HL-60/S4 (cell line): ENCODE results near the gene SLC13A4.
"Not testable (repeated sequence)": the region's sequence is repeated elsewhere in the genome, so short reads cannot be mapped to it uniquely, and the experiment has no call there.

ENCODE experiments used
- in situ Hi-C: fragments of 300-500 bp; cut with MboI; formaldehyde crosslinking; loops from 2 replicates; pipeline ENCODE4 v1.14.3; 2022; ENCODE audit warnings: low sequenced_read_pairs

The SLC13A4 gene

DNA sequence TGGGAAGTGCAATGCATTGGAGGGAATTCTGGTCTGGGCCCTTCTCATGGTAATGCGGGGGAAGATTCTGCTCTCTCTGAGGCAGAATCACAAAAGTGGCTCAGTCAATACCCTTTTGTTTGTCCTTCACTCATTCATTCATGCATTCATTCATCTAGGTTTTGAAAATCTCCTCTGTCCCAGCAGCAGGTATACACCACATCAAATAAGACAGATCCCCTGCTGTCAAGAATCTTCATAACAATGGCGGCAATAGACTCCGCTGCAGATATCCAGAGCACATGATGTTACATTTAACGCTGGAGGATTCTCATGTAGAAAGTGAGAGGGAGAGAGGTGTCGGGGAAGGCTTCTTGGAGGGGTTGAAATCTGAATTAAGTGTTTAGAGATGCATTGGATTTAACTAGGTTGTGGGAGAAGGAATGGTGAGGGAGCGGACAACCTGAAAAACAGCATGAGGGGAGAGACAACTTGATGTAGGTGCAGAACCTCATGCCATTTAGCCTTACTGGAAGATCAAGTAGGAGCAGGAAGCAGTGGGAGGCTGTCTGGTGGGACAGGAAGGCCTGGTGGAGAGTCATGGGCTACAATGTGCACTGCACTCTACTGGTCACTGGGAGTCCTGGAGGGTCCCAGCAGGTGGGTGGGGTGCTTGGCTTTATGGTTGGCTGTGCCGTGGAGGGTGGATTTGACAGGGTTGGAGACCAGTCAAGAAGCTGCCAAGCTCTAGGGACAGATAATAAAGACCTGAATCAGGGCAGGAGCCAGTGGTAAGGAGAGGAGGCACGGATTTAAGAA is 25.8 kb upstream of the SLC13A4 start:
- in situ Hi-C loops: no loop called here

DNA sequence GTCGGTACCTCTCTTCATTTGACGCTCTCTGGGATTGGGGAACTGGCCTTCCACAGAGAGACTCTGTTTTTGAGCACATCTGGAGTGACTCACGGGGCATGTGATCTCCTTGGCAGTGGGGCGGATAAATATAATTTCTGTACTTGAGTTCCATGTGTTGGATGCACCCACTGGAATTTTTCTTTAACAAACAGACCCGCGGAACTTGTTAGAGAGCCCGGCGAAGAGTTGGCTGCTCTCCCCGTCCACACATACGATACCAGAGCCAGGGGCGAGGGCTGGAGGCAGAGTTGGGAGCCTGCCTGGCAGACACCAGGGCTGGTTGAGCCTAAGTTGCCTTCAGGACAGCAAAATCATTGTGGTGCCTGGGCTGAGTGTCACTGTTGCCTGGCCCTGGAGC is 20.8 kb upstream of the SLC13A4 start, which contains the start of gene FAM180A:
FAM180A (minus strand) TSS at position 44 of the 400 bp plus-strand sequence. CDS start 233 bp downstream, outside the sequence.
- in situ Hi-C loops: no loop called here

DNA sequence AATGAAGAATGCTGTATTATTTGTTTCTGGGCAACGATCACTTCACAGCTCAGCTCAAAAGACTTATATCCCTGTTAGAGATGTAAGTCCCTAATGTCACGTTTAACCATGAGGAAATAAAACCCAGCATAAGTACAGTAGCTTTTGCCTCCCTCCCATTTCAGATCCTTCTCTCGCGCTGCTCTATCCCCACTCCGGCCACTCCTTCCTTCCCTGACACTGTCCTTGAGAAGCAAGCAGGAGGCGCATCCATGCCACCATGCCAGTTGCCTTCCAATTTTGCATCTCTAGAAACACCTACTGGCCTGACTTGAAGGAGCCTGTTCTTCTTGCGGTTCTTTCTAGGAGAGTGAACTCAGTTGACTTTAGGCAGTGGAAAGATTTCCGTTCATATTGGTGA is 19.4 kb upstream of the SLC13A4 start:
- in situ Hi-C loops: no loop called here

- in situ Hi-C loops: no loop called here
Observed at GRCh38 chr7:135745703-135746312, 17.8 kb upstream of the SLC13A4 start.

DNA sequence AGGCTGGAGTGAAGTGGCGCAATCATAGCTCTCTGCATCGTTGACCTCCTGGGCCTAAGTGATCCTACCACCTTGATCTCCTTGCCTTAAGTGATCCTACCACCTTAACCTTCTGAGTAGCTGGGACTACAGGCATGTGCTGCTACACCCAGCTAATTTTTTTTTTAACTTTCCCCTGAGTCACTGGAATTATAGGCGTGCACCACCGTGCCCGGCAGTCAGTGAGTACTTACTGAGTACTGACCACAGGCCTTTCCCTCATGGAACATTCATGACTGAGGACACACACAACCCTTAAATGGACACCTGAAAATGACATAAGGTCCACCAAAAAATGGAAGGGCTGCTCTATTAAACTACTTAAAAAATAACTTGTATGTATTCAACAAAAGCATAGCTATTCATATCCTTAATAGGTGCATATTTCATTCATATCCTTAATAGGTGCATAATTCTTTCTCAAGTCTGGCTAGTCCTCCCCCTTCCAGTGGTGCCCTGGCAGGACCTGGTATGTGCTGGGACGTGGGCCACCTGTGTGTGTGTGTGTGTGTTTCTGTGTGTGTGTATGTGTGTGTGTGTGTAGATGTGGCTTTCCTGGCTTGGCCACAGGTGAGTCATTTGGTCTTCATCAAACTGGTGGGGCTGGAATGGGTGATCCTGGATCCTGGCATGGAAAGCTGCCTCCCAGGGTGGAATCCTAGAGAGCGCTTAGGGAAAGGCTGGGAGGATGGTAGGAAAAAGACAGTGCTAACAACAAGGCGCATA is 17.1 kb upstream of the SLC13A4 start:
- in situ Hi-C loops: no loop called here

DNA sequence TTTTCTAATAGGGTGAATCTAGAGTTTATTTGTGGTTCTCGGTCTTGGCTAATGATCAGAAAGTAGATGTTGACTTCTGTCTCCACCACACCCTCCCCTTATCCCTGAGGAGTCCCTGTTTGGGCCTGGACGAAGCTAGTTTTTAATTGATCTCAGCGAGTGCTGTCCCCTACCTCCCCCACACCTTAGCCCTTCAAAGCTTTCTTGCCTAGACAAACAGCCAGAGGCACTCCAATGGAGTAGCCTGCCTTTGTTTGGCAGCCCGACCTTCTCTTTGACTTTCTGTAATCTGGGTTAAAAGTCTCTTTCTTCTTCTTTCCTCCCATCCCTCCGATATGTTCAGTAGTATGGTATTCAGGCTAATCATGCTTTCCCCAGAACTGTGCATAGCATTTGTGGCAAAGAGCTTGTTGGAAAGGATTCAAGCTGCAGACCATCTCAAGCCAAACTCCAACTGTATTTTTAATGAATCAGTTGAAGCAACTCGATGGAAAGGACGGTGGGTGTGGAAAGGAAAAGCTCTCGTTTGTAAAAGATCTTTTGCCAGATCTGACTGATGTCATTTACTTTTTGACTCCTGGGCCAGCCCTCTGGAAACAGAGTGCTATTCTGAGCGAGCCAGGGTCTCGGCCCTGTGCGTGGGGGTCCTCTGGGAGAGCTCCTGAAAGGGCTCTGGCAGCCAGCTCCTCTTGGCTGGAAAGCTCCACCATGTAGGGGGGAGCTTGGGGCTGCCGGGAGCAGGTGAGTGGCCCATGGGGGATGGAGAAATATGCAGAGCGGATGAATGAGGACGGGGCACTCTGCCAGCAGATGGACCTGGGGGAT is 16.1 kb upstream of the SLC13A4 start:
- in situ Hi-C loops: no loop called here

DNA sequence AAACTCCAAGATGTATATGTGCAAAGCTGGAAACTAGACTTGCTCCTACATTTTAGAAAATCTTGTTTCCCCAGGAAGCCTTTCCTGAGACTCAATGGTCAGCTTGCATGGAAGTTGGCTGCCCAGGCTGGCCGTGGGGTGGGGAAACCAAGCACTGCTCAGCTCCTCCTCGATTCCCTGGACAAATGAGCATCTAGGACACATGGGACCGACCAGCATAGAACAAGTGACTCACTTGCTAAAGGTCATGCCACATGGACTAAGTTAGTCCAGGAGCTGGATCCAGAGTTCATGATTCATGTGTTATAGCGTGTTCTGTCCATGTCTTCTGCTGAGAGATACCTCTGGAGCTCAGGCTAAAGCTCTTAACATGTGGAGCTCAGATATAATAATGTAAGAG is 14.4 kb upstream of the SLC13A4 start:
- in situ Hi-C loops: no loop called here

- in situ Hi-C loops: no loop called here
Observed at GRCh38 chr7:135741905-135742304, 13.9 kb upstream of the SLC13A4 start.

GRCh38 chr7:135740889-135741288 is 12.9 kb upstream of the SLC13A4 start:
- in situ Hi-C loops: no loop called here

DNA sequence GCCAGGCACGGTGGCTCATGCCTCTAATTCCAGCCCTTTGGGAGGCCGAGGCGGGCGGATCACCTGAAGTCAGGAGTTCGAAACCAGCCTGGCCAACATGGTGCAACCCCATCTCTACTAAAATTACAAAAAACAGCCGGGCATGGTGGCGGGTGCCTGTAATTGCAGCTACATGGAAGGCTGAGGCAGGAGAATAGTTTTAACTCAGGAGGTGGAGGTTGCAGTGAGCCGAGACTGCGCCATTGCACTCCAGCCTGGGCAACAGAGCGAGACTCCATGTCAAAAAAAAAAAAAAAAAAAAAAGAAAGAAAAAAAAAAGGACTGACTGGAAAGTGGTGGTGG is 9.3 kb upstream of the SLC13A4 start:
- in situ Hi-C loops: not testable (repeated sequence)

DNA sequence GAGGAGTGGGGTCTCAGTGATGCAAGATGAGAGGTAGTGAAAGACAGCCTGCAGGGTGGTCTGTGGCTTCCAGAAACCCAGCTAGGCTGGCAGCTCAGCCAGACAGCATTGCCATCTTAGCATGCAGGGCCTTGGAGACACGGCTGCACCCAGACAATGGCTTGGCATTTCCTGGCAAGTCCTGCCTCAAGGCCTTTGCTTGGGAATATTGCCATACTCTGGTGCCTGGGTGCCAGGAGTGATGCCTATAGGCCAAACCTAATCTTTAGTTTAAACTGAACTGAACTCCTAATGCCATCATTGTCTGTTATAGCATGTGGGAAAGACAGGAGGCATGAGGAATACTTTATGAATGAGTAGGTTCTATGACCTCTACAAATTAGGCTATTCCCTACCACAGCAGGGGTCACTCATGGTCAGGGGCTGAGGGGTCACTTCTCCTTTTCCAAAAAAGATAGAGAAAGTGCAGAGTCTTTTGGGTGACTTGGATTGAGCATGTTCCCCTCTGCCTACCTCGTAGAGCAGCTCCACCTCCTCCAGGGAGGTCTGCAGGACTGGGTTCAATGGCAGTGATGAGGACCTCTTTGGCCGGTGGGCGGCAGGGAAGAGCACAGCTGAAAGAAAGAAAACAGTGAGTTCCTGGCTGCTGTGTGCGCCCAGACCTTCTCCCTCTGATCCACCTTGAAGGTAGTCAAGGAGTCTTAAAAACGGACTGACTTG is 8.8 kb upstream of the SLC13A4 start:
- in situ Hi-C loops: no loop called here

- in situ Hi-C loops: no loop called here
Observed at GRCh38 chr7:135734343-135734689, 6.3 kb upstream of the SLC13A4 start.

DNA sequence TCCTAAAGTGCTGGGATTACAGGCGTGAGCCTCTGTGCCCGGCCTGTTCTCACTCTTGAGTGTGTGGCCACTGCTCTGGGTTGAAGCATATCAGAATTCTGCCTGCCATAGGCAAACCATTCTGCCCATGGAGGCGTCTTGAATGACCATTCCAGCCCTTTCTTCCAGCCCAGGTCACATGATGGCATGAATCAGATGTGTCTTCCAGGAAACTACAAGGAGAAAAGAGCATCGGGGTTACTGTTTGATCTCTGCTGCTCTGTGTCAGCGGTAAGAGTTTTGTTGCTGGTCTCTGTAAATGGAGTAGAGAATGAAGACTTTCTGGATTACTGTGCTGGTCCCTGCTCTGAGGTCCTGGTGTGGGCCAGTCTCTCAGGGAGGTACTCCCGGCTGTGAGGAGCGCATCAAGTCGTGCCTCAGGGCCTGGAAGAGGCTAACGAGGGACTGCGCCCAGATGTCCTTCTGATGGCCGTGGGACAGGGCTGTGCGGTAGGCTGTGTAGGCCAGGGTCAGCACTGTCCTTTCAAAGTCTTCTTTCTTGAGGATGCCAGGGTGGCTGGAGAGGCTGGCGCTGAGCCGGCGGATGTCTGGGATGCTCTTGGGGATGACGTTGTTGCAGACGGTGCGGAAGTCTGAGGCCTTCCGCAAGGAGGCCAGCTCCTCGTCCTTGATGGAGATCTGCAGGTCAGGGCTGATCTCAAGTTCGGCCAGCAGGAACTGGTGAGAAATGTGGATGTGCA is 5.8 kb upstream of the SLC13A4 start:
- in situ Hi-C loops: no loop called here

- in situ Hi-C loops: no loop called here
Observed at GRCh38 chr7:135731131-135731530, 3.1 kb upstream of the SLC13A4 start.

- in situ Hi-C loops: no loop called here
Observed at GRCh38 chr7:135729230-135729629, 1.2 kb upstream of the SLC13A4 start.

GRCh38 chr7:135726911-135727673 is 894 bp downstream of the SLC13A4 start:
- in situ Hi-C loops: no loop called here

DNA sequence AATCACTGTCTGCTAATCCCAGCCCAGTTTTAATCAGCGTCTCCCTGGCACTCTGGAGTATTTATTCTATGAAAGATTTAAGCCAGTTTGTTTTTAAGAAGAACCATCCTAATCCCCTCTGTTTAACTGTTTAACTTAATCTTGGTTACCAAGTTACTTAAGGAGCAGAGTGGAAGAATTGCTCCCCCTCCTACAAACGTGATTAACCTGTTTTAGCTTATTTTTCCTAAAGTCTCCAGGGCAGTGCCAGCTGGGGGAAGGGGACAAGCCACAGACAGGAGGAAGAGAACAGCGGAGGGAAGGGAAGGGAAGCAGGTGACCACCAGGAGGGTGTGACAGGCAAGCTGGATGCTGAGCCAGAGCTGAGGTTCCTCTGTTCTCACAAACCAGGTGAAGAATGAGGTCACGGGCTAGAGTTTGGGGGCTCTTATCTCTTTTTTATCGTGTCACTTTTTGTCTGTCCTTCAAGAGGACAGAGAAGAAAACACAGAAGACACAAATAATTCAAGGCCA is 1.7 kb downstream of the SLC13A4 start:
- in situ Hi-C loops: no loop called here

DNA sequence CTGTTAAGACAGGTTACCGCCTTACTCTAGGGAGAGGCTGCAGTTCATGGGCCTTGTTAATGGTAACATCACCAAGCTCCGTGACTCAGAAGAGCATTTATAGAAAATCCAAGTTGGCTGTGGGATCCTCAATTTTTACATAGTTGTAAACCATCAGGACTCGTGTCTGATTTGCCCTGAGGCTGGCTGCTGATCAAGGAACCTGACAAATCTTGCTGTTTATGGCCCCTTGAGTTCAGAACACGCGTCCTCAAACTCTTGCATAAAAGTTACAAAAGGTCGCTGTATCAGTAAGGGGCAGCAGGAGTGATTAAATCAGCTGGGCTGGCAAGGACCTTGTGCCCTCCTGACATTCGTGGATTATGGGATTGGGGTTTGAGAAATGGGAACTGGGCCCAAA is 4.6 kb downstream of the SLC13A4 start:
- in situ Hi-C loops: no loop called here
